Measurements from ENCODE around the gene TFEB. TPM values are rescaled to one million over a fixed set of nuclear protein-coding genes. Genes with fewer than 3 reads are reported as not detected.
A peak's percentile ranks its signal among the peaks of the same experiment; 100 is the strongest.

The TFEB gene
- total and polyA plus RNA-seq, 2 experiments from 2014 or later = 34.0 to 41.0 TPM

- Histone ChIP-seq H3K36me3 (no peaks in the 10 kb centered on the region), H3K27me3 (no peaks in the 10 kb centered on the region), H3K4me3 (no peak overlapping the region), H3K4me1 (ENCODE audit: low read depth) (peaks cover 6% of the 10 kb centered on the region), H3K27ac (peak overlapping the region; percentile 39), H3K9me3 (ENCODE audit: low read depth) (no peaks in the 10 kb centered on the region)
- TF ChIP-seq, protein P1, sequence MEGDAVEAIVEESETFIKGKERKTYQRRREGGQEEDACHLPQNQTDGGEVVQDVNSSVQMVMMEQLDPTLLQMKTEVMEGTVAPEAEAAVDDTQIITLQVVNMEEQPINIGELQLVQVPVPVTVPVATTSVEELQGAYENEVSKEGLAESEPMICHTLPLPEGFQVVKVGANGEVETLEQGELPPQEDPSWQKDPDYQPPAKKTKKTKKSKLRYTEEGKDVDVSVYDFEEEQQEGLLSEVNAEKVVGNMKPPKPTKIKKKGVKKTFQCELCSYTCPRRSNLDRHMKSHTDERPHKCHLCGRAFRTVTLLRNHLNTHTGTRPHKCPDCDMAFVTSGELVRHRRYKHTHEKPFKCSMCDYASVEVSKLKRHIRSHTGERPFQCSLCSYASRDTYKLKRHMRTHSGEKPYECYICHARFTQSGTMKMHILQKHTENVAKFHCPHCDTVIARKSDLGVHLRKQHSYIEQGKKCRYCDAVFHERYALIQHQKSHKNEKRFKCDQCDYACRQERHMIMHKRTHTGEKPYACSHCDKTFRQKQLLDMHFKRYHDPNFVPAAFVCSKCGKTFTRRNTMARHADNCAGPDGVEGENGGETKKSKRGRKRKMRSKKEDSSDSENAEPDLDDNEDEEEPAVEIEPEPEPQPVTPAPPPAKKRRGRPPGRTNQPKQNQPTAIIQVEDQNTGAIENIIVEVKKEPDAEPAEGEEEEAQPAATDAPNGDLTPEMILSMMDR (IDR thresholded peaks at IDR 0.05; ENCODE audit: low read depth, low read length) = no peak
- DNase-seq (ENCODE audit: low read depth in 1 of 2, low spot score in 1 of 2) = no peak
Observed at GRCh38 chr6:41655646-41656001, 79.8 kb downstream of the TFEB start.

GRCh38 chr6:41655176-41655575 lies 80.2 kb downstream of the TFEB start:
- Histone ChIP-seq H3K36me3 (no peaks in the 10 kb centered on the region), H3K4me1 (ENCODE audit: low read depth) (peaks cover 6% of the 10 kb centered on the region), H3K27ac (no peak overlapping the region), H3K9me3 (ENCODE audit: low read depth) (no peaks in the 10 kb centered on the region), H3K27me3 (no peaks in the 10 kb centered on the region), H3K4me3 (no peak overlapping the region)
- TF ChIP-seq, protein P1 (IDR thresholded peaks at IDR 0.05; ENCODE audit: low read depth, low read length) = no peak
- no peak for DNase-seq (ENCODE audit: low read depth in 1 of 2, low spot score in 1 of 2)

- Histone ChIP-seq H3K4me3 (no peak overlapping the region), H3K4me1 (ENCODE audit: low read depth) (peaks cover 6% of the 10 kb centered on the region), H3K27ac (no peak overlapping the region), H3K9me3 (ENCODE audit: low read depth) (no peaks in the 10 kb centered on the region), H3K36me3 (no peaks in the 10 kb centered on the region), H3K27me3 (no peaks in the 10 kb centered on the region)
- DNase-seq (ENCODE audit: low read depth in 1 of 2, low spot score in 1 of 2) = no peak
- TF ChIP-seq, protein P1 (IDR thresholded peaks at IDR 0.05; ENCODE audit: low read depth, low read length) = no peak
Observed at GRCh38 chr6:41654698-41655151, 80.7 kb downstream of the TFEB start.

DNA sequence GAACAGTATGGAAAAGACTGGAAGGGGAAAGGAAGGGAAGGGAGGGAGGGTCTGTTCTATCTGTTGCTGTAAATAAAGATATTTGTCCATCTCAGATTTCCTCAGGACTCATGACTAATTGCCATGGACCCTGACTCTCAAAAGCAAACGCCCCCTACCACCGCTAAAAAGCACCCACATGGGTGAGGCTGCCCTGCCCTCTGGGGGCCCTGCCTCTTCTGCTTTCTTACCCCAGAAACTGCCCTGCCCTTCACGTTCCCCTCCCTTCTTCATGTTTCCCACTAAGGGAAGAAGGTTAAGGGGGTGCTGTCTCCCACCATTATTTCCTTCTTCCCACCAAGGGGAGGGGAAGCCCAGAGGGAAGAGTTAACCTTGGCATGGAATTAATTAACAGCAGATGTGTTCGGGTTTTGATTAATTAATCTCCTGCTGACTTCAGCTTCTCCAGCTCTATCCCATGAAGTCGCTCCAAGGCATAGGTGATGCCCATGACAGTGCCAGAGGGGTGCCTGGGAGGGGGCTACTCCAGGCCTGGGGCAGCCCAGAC lies 81.2 kb downstream of the TFEB start:
- H3K27ac ChIP-seq = no peak overlapping the region
- TF ChIP-seq, protein P1 (IDR thresholded peaks at IDR 0.05; ENCODE audit: low read depth, low read length) = no peak
- no peak overlapping the region for H3K4me3 ChIP-seq
- H3K27me3 ChIP-seq = no peaks in the 10 kb centered on the region
- peaks cover 6% of the 10 kb centered on the region for H3K4me1 ChIP-seq (ENCODE audit: low read depth)
- H3K36me3 ChIP-seq = peaks cover 2% of the 10 kb centered on the region
- no peak for DNase-seq (ENCODE audit: low read depth in 1 of 2, low spot score in 1 of 2)
- H3K9me3 ChIP-seq (ENCODE audit: low read depth) = no peaks in the 10 kb centered on the region

DNA sequence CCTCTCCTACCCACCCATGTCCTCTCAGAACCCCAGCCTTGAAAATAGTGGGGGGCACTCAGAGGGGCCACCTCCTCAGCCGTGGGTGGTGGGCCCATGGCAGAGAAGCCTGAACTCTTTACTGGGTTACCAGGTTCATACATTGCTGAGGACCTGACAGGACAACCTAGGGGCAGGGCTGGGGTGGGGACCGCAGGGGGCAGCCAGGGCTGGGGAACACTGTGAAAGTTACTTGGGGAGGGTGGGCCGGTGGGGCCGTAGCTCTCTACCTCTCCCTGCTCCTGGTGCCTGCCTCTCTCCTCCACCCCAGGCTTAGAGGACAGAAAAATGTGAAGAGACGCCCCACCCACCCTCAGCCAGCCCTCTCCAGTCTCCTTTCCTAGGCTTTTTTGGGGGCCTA lies 81.7 kb downstream of the TFEB start:
- peaks cover 7% of the 10 kb centered on the region for H3K36me3 ChIP-seq
- H3K4me1 ChIP-seq (ENCODE audit: low read depth) = peaks cover 6% of the 10 kb centered on the region
- TF ChIP-seq, protein P1 (IDR thresholded peaks at IDR 0.05; ENCODE audit: low read depth, low read length) = no peak
- H3K4me3 ChIP-seq = no peak overlapping the region
- no peak for DNase-seq (ENCODE audit: low read depth in 1 of 2, low spot score in 1 of 2)
- no peaks in the 10 kb centered on the region for H3K27me3 ChIP-seq
- H3K27ac ChIP-seq = no peak overlapping the region
- no peaks in the 10 kb centered on the region for H3K9me3 ChIP-seq (ENCODE audit: low read depth)

Data from cardiac muscle cell (in vitro differentiated cells and primary cell).